GM18505 (cell line): ENCODE measurements around the gene AXIN1.
"Not testable (repeated sequence)": the region's sequence is repeated elsewhere in the genome, so short reads cannot be mapped to it uniquely, and the experiment has no call there.

Source experiments
- ATAC-seq: cut with Tn5 transposase; IDR thresholded peaks from one replicate; pipeline ENCODE4 v1.9.1; 2021; ENCODE audit not compliant: unreplicated experiment
- POLR2A ChIP-seq: IDR thresholded peaks from 4 replicates; pipeline ENCODE4 v1.6.1; 2011; ENCODE audit warnings: borderline replicate concordance; ENCODE audit not compliant: insufficient read depth, insufficient read length; ENCODE audit errors: extremely low read depth

AXIN1 gene

DNA sequence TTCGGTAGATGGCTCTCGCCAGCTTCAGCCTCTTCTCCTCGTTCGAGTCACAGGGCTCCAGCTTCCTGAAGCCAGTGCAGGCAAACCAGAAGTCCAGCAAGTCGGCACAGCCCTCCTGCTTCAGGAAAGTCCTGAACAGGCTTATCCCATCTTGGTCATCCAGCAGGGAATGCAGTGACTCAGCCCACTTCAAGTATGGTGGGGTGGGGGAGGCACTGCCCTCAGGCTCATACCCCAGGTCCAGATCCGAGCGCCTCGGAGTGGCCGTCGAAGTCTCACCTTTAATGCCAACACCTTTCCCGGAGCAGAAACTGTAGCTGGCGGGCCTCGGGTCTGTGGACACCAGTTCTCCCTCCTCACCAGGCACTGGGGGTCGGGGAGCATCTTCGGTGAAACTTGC lies 5.9 kb downstream of the AXIN1 start:
- ATAC-seq: no peak
- no peak for TF ChIP-seq POLR2A

DNA sequence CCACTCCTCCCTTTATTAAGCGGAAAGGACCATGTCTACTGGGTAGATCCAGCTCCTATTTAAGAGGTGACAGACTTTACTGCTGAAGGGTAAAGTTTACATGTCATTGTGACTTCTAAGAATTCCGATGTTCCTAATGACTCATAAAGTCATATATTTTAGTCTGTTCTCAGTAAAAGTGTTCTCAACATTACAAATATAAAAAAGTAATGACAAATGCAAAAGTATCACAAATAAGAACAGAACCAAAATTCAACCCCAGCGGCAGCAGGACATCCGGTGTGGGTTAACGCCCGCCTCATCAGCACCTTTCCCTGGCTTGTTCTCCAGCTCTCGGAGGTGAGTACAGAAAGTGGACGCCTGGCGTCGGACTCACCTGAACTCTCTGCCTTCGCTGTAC lies 6.8 kb downstream of the AXIN1 start:
- no peak for ATAC-seq
- TF ChIP-seq POLR2A: no peak

DNA sequence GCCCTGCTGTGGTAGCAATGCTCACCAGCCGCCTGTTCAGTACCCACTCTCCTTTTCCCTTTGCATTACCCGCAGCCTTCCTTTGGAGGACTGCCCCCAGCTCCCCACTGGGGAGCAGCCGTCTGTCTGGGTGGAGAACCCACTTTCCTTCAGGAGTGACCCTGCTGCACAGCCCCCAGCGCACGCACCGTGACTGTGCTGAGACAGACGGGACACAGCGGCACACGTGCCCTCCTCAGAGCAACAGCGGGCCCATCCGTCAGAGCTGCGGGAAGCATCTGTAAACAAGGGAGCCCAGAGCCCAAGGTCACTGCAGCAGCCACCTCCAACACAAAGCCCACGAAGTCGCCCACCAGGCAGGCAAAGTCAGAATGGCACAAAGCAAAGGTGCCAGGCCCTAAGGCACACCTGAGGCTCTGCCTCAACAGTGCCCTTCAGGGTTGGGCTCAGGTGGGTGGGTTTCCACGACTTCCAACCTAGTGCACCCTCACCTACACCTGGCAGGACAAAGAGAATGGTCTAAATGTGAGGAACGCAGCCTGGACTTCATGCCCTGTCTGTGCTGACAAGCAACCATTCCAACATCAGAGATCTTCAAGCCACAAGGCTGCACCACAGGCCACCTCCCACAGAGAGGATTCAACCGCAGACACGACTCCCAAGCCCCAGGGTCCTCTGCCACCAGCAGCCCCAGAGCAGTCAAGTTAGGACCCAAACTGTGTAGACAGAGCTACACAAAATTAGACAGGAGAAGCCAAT lies 9.9 kb downstream of the AXIN1 start:
- ATAC-seq: no peak
- TF ChIP-seq POLR2A: no peak

DNA sequence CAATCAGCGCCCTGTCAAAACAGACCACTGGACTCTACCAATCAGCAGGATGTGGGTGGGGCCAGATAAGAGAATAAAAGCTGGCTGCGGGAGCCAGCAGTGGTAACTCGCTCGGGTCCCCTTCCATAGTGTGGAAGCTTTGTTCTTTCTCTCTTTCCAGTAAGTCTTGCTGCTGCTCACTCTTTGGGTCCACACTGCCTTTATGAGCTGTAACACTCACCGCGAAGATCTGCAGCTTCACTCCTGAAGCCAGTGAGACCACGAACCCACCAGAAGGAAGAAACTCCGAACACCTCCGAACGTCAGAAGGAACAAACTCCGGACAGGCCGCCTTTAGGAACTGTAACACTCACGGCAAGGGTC lies 10.6 kb downstream of the AXIN1 start:
- not testable (repeated sequence) for ATAC-seq

DNA sequence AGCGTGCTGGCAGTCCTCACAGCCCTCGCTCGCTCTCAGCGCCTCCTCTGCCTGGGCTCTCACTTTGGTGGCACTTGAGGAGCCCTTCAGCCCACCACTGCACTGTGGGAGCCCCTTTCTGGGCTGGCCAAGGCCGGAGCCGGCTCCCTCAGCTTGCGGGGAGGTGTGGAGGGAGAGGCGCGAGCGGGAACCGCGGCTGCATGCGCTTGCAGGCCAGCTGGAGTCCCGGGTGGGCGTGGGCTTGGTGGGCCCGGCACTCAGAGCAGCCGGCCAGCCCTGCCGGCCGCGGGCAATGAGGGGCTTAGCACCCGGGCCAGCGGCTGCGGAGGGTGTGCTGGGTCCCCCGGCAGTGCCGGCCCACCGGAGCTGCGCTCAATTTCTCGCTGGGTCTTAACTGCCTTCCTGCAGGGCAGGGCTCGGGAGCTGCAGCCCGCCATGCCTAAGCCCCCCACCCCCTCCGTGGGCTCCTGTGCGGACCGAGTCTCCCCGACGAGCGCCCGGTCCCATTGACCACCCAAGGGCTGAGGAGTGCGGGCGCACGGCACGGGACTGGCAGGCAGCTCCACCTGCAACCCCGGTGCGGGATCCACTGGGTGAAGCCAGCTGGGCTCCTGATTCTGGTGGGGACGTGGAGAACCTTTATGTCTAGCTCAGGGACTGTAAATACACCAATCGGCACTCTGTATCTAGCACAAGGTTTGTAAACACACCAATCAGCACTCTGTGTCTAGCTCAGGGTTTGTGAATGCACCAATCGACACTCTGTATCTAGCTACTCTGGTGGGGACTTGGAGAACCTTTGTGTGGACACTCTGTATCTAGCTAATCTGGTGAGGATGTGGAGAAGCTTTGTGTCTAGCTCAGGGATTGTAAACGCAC lies 11.2 kb downstream of the AXIN1 start:
- ATAC-seq: not testable (repeated sequence)

DNA sequence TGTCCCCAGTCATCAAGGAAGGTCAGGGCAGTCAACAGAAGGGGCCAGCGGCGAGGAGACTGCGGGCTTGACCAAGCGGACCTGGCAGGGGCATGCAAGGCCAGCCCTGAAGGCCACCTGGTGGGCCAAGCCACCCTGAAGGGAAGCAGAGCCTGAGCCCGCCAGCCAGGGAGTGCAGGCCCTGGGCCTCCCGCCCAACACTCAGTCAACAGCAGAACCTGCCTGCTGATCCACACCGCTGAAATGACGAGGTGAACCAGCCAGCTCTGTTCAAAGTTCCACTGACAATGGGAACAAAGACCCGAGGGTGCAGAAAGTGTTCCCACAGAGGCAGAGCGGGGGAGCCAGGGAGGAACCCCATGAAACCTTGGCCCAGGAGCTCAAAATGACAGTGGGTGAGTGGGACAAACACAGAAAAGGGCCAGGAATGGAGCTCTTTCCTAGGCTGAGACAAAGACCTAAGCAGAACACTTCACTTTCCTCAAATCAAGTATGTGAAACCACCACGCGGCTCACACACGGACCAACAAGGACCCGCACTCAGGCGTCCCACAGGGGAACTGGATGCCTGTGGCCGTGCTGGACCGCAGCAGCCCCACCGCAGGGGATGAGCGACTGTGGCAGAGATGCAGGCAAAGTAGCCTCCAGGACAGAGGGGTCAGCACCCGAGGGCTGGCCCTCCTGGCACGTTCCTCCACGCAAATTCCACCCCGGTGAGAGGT lies 12.0 kb downstream of the AXIN1 start:
- no peak for TF ChIP-seq POLR2A
- no peak for ATAC-seq

DNA sequence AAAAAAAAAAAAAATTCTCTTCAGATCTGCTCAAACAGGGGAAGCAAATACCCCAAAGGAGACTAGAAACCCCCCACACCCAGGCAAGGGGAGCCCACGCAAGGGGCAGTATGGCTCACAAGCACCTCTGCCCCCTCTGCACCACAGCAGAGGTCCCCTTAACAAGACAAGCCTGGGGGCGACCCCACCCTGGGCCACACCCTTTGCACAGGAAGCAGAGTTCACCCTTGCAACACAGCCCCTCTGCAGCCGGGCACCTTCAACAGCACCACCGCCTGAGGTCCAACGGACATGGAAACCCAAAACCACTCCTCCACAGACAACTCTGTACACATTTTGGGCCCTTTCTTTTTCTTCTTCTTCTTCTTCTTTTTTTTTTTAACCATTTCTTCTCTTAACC lies 12.8 kb downstream of the AXIN1 start:
- no peak for TF ChIP-seq POLR2A

DNA sequence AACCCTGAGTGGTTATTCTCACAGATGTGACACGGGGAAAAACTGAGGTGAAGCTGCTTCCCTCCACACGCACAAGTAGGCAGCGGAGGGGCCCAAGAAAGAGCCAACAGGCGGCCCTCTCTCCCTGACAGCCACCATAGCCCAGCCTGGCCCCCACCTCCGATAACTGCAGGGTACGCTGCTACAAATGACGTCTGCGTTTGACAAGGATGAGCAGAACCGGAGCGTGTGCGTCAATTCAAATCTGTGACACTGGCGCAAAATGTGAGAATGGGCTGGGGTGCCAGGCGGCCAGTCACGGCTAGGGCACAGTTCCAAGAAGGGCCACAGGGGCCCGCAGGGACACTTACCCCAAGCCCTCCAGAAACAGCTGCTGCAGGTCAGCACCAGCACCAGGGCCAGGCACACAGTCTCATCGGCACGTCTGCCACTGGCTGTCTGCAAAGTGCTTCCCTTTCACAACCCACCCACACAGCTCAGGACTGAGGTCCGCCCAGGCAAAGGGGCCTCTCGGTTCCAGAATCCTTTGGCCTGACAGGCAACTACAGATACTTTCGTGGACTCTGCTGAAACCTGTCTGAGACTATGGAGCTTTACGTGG lies 14.4 kb downstream of the AXIN1 start:
- no peak for TF ChIP-seq POLR2A
- no peak for ATAC-seq

More for the DNA sequence above, 12.8 kb downstream of the AXIN1 start:
- ATAC-seq: no peak

DNA sequence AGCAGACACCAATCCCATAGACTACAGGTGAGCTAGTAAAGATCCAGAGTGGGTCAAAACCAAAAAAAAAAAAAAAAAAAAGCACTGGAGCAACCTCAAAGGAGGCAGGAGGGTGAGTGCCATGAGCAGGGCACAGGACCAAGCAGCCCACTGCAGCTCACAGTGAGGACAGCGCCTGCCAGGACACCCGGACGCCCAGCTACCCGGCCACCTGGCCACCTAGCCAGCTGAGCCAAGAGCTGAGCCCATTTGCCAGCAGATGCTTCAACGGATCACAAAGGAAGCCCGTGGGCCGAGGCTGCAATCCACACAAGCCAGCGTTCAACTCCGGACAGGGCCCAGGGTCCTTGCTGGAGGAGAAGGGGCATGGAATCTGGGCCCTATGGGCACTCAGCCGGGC lies 15.1 kb downstream of the AXIN1 start:
- TF ChIP-seq POLR2A: no peak
- ATAC-seq: no peak

DNA sequence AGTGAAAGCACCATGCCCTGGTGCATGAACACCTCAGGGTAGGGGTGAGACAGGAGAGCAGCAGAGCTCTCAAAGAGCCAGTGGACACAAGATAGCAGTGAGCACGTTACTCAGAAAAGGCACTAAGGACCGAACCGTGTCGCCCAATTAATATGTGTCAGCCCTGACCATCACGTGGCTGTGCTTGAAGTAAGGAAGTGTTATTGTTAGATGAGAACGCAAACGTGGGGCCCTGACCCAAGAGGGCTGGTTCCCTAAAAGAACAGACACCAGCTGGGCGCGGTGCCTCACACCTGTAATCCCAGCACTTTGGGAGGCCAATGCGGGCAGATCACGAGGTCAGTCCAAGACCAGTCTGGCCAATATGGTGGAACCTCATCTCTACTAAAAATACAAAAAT lies 16.3 kb downstream of the AXIN1 start:
- TF ChIP-seq POLR2A: no peak
- ATAC-seq: no peak

DNA sequence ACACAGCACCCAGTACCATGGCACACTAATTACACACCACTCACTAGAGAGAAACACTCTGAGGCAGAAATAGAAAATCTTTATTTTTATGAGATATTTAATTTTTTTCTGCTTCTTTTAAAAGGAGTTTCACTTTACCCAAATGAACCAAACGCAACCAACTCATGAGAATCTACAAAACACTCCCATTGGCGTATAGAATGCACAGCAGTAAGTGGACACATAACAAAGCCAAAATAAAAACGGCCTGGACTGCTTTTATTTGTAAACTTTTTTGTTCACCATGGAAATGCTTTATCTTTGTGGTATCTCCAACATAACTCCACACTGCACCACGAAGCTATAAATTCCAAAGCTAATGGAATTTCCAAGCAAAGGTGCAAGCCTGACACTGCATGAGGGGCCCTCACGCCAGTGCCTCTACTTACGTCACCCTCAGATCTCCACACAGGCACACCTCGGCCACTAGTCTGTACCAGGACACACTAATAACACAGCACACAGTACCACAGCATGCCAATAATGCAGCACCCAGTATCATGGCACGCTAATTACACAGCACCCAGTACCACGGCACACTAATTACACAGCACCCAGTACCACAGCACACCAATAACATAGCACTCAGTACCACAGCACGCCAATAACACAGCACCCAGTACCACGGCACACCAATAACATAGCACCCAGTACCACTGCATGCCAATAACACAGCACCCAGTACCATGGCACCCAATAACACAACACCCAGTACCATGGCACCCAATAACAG lies 17.5 kb downstream of the AXIN1 start:
- not testable (repeated sequence) for ATAC-seq

DNA sequence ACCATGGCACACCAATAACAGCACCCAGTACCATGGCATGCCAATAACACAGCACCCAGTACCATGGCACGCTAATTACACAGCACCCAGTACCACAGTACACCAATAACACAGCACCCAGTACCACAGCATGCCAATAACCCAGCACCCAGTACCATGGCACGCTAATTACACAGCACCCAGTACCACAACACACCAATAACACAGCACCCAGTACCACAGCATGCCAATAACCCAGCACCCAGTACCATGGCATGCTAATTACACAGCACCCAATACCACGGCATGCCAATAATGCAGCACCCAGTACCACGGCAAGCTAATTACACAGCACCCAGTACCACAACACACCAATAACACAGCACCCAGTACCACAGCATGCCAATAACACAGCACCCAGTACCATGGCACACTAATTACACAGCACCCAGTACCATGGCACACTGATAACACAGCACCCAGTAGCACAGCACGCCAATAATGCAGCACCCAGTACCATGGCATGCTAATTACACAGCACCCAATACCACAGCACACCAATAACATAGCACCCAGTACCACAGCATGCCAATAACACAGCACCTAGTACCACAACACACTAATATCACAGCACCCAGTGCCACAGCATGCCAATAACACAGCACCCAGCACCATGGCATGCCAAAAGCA lies 18.2 kb downstream of the AXIN1 start:
- not testable (repeated sequence) for ATAC-seq

DNA sequence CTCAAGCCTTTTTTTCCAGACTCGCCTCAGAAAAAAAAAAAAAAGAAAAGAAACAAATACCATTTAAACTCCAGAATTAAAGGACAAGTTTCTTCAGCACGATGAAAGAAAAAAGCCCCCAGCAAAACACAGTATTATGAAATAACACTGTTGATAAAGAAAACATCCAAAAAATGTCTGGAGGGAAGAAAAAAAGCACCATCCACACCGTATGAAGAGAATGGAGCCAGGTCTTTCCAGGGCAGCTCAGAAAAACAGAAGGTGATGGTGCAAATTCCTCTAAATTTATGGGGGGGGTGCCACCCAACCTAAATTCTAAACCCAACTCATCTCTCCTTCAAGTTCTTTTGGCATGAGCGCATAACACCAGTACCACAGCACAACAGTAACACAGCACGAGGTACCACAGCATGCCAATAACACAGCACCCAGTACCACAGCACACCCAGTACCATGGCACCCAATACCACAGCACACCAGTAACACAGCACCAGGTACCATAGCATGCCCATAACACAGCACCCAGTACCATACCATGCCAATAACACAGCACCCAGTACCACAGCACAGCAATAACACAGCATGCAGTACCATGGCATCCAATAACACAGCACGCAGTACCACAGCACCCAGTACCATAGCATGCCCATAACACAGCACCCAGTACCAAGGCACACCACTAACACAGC lies 19.0 kb downstream of the AXIN1 start:
- ATAC-seq: no peak
- no peak for TF ChIP-seq POLR2A

DNA sequence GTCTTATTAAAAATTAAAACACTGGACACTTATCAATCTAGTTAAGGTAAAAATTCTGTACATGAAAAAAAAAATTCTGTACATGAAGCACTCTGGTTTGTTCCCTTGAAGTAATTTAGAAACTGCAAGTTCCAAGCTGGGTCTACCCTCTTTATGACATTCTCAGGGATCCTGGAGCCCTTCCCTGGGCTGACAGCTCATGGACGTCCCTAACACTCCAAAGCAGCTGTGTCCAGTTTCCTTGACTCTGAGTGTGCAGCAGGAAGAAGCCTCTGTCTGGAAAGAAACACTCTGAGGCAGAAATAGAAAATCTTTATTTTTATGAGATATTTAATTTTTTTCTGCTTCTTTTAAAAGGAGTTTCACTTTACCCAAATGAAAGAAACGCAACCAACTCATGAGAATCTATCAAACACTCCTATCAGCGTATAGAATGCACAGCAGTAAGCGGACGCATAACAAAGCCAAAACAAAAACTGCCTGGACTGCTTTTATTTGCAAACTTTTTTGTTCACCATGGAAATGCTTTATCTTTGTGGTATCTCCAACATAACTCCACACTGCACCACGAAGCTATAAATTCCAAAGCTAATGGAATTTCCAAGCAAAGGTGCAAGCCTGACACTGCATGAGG lies 21.2 kb downstream of the AXIN1 start:
- not testable (repeated sequence) for ATAC-seq
